Retinal pigment epithelial cell (primary cell): ENCODE data around the gene GALNT17.

ENCODE experiments used
- DNase-seq: peaks from one replicate; pipeline ENCODE4 v3.0.0-alpha.2; 2010; ENCODE audit warnings: low read depth
- H3K4me3 ChIP-seq: 2 replicates; pipeline ENCODE4 v1.5.1; 2011; ENCODE audit warnings: mild to moderate bottlenecking, low read length, control low read depth, moderate library complexity
- TF ChIP-seq, protein P1 (sequence below): conservative IDR thresholded peaks from 2 replicates; pipeline ENCODE4 v1.5.1; 2011; ENCODE audit warnings: low read depth, low read length, control low read depth, inconsistent platforms

Gene GALNT17

DNA sequence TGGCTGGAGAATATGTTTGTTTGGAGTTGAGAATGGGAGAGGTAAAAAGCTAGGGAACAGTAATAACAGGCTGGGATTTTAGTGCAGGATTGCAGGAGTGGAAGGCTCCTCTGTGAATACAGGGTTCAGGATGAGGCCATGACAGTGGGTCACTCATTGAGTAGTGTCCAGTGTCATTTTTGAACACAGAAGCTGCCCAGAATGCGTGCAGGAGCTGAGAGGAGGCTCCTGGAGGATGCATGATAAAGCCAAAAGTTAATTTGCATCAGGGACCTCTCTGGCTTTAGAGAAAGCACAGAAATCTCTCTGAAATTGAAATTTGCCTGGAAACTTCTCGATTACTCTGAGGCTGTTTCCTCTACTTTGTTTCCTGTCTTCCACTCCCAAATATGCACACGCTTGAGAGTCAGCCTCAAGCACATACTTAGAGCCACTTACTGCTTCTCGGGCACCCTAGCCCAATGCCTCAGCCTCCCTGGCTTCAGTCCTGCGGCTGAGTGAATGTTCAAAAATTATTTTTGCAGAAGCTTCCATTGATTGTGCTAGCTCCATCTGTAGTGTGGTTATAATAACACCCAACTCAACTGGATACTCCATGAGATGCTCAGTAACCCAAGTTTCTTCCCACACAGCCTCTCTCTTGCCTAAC, 1.8 kb upstream of the GALNT17 start:
- H3K4me3 ChIP-seq, result no peak overlapping the region
- DNase-seq, result no peak
- TF ChIP-seq, protein P1, sequence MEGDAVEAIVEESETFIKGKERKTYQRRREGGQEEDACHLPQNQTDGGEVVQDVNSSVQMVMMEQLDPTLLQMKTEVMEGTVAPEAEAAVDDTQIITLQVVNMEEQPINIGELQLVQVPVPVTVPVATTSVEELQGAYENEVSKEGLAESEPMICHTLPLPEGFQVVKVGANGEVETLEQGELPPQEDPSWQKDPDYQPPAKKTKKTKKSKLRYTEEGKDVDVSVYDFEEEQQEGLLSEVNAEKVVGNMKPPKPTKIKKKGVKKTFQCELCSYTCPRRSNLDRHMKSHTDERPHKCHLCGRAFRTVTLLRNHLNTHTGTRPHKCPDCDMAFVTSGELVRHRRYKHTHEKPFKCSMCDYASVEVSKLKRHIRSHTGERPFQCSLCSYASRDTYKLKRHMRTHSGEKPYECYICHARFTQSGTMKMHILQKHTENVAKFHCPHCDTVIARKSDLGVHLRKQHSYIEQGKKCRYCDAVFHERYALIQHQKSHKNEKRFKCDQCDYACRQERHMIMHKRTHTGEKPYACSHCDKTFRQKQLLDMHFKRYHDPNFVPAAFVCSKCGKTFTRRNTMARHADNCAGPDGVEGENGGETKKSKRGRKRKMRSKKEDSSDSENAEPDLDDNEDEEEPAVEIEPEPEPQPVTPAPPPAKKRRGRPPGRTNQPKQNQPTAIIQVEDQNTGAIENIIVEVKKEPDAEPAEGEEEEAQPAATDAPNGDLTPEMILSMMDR, result no peak

DNA sequence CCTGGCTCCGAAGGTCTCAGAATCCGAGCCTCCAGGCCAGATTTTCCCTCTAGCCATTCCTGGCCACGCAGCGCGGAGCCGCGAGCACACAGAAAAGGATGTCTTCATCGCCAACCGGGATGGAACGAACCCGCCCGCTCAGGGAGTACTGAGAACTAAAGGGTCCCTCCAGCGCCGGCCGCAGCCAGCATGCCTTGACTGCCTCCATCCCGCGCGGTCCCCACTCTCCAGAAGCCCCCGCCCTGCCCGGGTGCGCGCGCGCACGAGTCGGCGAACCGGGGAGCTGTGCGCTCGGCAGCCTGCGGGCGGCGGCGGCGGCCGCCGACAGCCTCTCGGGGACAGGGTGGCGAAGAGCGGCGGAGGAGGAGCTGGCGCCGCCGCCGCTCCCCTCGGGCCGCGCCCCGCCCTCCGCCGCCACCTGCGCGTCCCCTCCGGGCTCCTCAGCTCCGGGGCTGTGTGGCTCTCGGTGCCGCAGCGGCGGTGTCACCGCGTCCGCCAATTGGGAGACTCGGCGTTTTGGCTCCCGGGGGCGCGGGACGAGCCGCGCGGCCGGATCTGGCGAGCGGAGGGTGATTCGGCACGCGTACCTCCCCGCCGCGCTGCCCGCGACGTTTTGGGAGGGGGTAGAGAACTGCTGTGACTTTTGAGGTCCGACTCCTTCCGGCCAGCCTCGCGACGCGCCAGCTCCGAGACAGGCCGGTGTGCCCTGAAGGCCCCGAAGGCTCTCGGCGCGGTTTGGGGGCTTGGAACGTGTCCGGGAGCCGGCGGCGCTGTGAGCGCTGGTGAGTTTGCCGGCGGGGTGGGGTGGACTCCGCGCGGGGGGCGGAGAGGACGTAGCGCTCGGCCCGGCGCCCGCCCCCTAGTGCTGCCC, 453 bp upstream of the GALNT17 start:
- TF ChIP-seq, protein P1, result no peak
- no peak for DNase-seq
- H3K4me3 ChIP-seq, result peak overlapping the region; percentile 22

DNA sequence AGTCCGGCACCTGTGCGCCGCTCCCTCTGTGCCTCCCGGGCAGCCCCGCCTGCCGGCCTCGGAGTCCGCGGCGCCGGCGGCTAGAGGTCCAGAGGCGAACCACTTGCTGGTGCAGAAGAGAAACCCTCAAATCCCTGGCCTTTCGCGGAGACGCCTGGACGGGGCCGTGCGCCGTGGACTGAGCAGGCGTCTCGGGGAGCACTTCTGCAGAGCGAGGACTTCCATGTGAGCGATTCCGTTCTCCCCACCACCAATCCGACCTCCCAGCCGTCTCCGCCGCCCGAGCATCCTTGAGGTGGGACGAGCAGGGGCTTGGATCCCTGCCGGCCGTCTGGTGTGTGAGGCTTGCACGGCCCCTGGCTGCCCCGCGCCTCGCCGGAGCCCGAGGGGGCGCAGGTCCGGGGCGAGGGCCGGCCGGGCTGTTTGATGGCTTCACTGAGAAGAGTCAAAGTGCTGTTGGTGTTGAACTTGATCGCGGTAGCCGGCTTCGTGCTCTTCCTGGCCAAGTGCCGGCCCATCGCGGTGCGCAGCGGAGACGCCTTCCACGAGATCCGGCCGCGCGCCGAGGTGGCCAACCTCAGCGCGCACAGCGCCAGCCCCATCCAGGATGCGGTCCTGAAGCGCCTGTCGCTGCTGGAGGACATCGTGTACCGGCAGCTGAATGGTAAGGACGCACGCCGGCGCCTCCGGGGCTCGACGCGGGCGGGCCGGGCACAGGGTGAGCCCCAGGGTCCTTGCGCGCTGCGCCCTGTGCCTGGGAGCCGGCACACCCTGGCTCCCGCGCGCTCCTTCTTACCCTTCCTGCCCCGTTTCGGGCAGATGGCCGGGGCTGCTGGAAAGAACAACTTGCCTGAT, 660 bp downstream of the GALNT17 start:
- TF ChIP-seq, protein P1, result no peak
- DNase-seq, result no peak
- H3K4me3 ChIP-seq, result no peak overlapping the region

DNA sequence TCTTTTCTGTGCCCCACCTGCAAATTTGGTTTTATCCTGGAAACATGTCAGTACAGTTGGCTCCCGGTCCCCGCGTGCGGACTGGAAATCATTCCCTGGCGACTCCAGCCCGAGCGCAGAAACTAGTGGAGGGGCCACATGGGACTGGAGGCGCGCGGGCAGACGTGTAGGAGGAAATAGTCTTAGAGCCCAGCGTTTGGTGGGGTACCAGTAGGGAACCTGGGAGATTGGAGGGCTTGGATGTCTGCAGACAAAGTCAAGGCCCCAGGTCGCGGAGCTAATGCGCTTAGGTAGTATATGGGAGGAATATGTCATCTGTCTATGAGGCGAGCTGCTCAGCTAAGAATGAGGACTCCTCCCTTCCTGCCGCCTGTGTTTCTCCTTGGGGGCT, 1.3 kb downstream of the GALNT17 start:
- no peak for DNase-seq

DNA sequence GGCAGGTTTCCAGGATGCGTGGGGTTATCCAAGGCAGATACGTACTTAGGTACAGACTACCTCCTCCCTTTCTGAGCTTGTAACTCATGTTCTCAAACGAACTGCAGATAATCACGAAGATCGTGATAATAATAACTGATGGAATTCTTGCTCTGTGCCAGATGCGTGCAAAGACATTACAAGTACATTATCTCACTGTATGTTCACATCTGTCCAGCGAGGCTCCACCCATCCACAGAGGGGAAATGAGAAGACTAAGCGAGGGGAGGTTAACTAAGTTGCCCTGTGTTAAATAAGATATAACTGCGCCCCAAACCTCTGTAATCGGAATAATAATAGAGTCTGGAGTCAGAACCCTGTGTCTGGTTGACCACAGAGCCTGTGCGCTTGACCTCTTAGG, 1.9 kb downstream of the GALNT17 start:
- TF ChIP-seq, protein P1, result no peak
- no peak for DNase-seq
- no peak overlapping the region for H3K4me3 ChIP-seq

More for the DNA sequence above, 1.3 kb downstream of the GALNT17 start:
- TF ChIP-seq, protein P1, result no peak
- no peak overlapping the region for H3K4me3 ChIP-seq

DNA sequence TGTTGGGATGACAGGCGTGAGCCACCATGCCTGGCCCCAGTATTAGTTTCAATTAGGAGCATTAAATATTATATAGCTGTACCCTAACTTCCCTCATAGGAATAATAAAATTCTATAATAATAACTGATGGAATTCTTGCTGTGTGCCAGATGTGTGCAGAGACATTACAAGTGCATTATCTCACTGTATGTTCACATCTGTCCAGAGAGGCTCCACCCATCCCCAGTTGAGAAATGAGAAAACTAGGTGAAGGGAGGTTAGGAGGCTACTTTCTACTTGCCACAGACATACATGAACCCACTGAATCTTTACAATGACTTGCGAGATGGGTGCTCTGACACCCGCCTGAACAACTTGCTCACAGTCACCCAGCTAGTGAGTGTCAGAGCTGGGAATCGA, 3.2 kb downstream of the GALNT17 start:
- no peak for DNase-seq
- H3K4me3 ChIP-seq, result no peak overlapping the region
- TF ChIP-seq, protein P1, result no peak
